A549 (cell line): ENCODE data around the gene PKLR. TPM values are rescaled to one million over a fixed set of nuclear protein-coding genes. Genes with fewer than 3 reads are reported as not detected.
A peak's percentile ranks its signal among the peaks of the same experiment; 100 is the strongest.

Experiments used
- ATAC-seq, 2 experiments: fragments of 200-7000 bp in 1 of 2; fragments of >200 bp in 1 of 2; cut with Nextera tagmentation in 1 of 2; cut with Tn5 transposase in 1 of 2; 3 replicates each; pipeline versions ENCODE4 v1.8.0 to v1.9.1; 2018 to 2020; ENCODE audit warnings: mild to moderate bottlenecking in 1 of 2, moderate library complexity in 1 of 2
- CTCF ChIA-PET: fragments of 300-600 bp; sonication (Branson Sonifier 250); formaldehyde crosslinking; extraction: SDS; loops from one replicate; lab custom pipeline; 2021; ENCODE audit warnings: antibody characterized with exemption, inconsistent platforms; lab: Yijun Ruan, JAX
- POLR2A ChIA-PET: fragments of 350-600 bp; formaldehyde crosslinking; extraction: SDS; loops from one replicate; lab custom pipeline; 2021; ENCODE audit warnings: antibody characterized with exemption, inconsistent platforms; lab: Yijun Ruan, JAX
- DNase-seq, 2 experiments: peaks; one replicate each; pipeline versions ENCODE4 v3.0.0 to v3.0.0-alpha.2; 2011 to 2016; ENCODE audit warnings: low read depth in 1 of 2, low spot score in 1 of 2
- FAIRE-seq: peaks from 2 replicates; lab custom pipeline; 2011; peaks lifted over from hg19 to GRCh38; lab: Jason Lieb, UNC
- H3K27ac ChIP-seq, 2 experiments: fragments of >200 bp; sonication (Bioruptor Twin); formaldehyde crosslinking; 3 replicates each; pipeline ENCODE4 v1.5.1; 2016 to 2017
- H3K4me1 ChIP-seq: fragments of >200 bp; sonication (Bioruptor Twin); formaldehyde crosslinking; 3 replicates; pipeline ENCODE4 v1.6.1; 2016
- H3K4me2 ChIP-seq: fragments of >200 bp; sonication (Bioruptor Twin); formaldehyde crosslinking; 3 replicates; pipeline ENCODE4 v1.6.1; 2016
- H3K4me3 ChIP-seq: fragments of >200 bp; sonication (Bioruptor Twin); formaldehyde crosslinking; 3 replicates; pipeline ENCODE4 v1.5.1; 2016
- H3K9me3 ChIP-seq: fragments of >200 bp; sonication (Bioruptor Twin); formaldehyde crosslinking; 3 replicates; pipeline ENCODE4 v1.6.1; 2016
- BHLHE40 ChIP-seq: IDR thresholded peaks from 2 replicates; pipeline ENCODE4 v1.6.1; 2012; ENCODE audit warnings: low read depth, low read length, inconsistent platforms
- CBX2 ChIP-seq: fragments of 200-600 bp; sonication (generic); IDR thresholded peaks from 2 replicates; pipeline ENCODE4 v1.6.1; 2016; ENCODE audit warnings: low read depth, mild to moderate bottlenecking, borderline replicate concordance
- CBX8 ChIP-seq: fragments of 200-600 bp; sonication (generic); IDR thresholded peaks from 2 replicates; pipeline ENCODE4 v1.6.1; 2016
- CEBPB ChIP-seq, 2 experiments: fragments of >200 bp in 1 of 2; sonication (Bioruptor Twin) in 1 of 2; formaldehyde crosslinking in 1 of 2; IDR thresholded peaks; 2 replicates each; pipeline ENCODE4 v1.6.1; 2012 to 2016
- EHMT2 ChIP-seq: fragments of 200-600 bp; sonication (generic); IDR thresholded peaks from 2 replicates; pipeline ENCODE4 v1.6.1; 2016; ENCODE audit warnings: antibody characterized with exemption, low read depth, mild to moderate bottlenecking, moderate library complexity
- ESRRA ChIP-seq: fragments of 150-350 bp; IDR thresholded peaks from 2 replicates; pipeline ENCODE4 v1.6.1; 2014; ENCODE audit warnings: mild to moderate bottlenecking, low read length, borderline replicate concordance
- FOSL2 ChIP-seq, 2 experiments: fragments of 450-650 bp in 1 of 2; fragments of >200 bp in 1 of 2; sonication (Bioruptor Twin) in 1 of 2; formaldehyde crosslinking; IDR thresholded peaks; 2 replicates each; pipeline versions ENCODE4 v1.5.0 to v1.6.1; 2016 to 2020; ENCODE audit warnings: mild to moderate bottlenecking in 1 of 2, moderate library complexity in 1 of 2
- GATA3 ChIP-seq: IDR thresholded peaks from 2 replicates; pipeline ENCODE4 v1.6.1; 2012; ENCODE audit warnings: borderline replicate concordance
- HOXB13 ChIP-seq: fragments of 250-450 bp; sonication (Bioruptor Pico); IDR thresholded peaks from 2 replicates; pipeline ENCODE4 v1.5.0; 2020; ENCODE audit warnings: low read depth, mild to moderate bottlenecking, moderate library complexity
- MAFK ChIP-seq: fragments of 450-650 bp; IDR thresholded peaks from 2 replicates; pipeline ENCODE4 v1.6.1; 2014; ENCODE audit not compliant: partially characterized antibody
- MAZ ChIP-seq: fragments of 150-350 bp; IDR thresholded peaks from 2 replicates; pipeline ENCODE4 v1.6.1; 2014; ENCODE audit warnings: antibody characterized with exemption, low read depth, low read length, borderline replicate concordance
- POLR2A ChIP-seq: IDR thresholded peaks from 2 replicates; pipeline ENCODE4 v1.6.1; 2012; ENCODE audit warnings: mild to moderate bottlenecking, low read length
- POLR2AphosphoS2 ChIP-seq: conservative IDR thresholded peaks from 2 replicates; pipeline ENCODE4 v1.6.1; 2012; ENCODE audit warnings: low read length, improper control_type of control experiment, inconsistent platforms
- RAD21 ChIP-seq, 2 experiments: fragments of >200 bp in 1 of 2; sonication (Bioruptor Twin) in 1 of 2; formaldehyde crosslinking in 1 of 2; IDR thresholded peaks in 1 of 2; conservative IDR thresholded peaks in 1 of 2; 2 replicates in 1 of 2; 3 replicates in 1 of 2; pipeline ENCODE4 v1.6.1; 2012 to 2018; ENCODE audit warnings: inconsistent platforms in 1 of 2
- RCOR1 ChIP-seq: fragments of 150-350 bp; IDR thresholded peaks from 2 replicates; pipeline ENCODE4 v1.6.1; 2014; ENCODE audit warnings: antibody characterized with exemption, low read length, low read depth
- SMC3 ChIP-seq: fragments of >200 bp; sonication (Bioruptor Twin); formaldehyde crosslinking; IDR thresholded peaks from 3 replicates; pipeline ENCODE4 v1.6.1; 2018; ENCODE audit warnings: inconsistent platforms
- SREBF2 ChIP-seq: fragments of 450-650 bp; IDR thresholded peaks from 2 replicates; pipeline ENCODE4 v1.6.1; 2014; ENCODE audit warnings: mild to moderate bottlenecking, moderate library complexity
- TFCP2L1 ChIP-seq: fragments of 250-450 bp; sonication (Bioruptor Pico); IDR thresholded peaks from 2 replicates; pipeline ENCODE4 v1.5.0; 2021; ENCODE audit warnings: mild to moderate bottlenecking
- ZNF302 ChIP-seq: fragments of 250-450 bp; sonication (Bioruptor Pico); IDR thresholded peaks from 2 replicates; pipeline ENCODE4 v1.9.0; 2021; ENCODE audit warnings: inconsistent platforms, mild to moderate bottlenecking, moderate library complexity
- ZSCAN20 ChIP-seq: fragments of 250-450 bp; sonication (Bioruptor Pico); IDR thresholded peaks from 2 replicates; pipeline ENCODE4 v1.8.0; 2022; ENCODE audit warnings: mild to moderate bottlenecking, moderate library complexity
- WGBS: methylation state at CpG from one replicate; pipeline ENCODE4 v1.1.6; 2017; ENCODE audit errors: missing lambda C conversion rate; 5-methylcytosine and 5-hydroxymethylcytosine counted together
- polyA plus RNA-seq, 4 experiments: library from polyadenylated mRNA; depleted of rRNA in 3 of 4; stranded (reverse); fragments of >200 nt; fragmentation: RNase III in 1 of 4; extraction: RNeasy Plus Mini Kit Qiagen cat#74134 plus additional on column Dnase treatment in 1 of 4; gene quantifications; 2 replicates in 3 of 4; 3 replicates in 1 of 4; pipeline ENCODE4 v1.2.3, GENCODE V29; 2011 to 2017
- TF ChIP-seq, protein P1 (sequence below): fragments of 250-450 bp; sonication (Bioruptor Pico); IDR thresholded peaks from 2 replicates; pipeline ENCODE4 v1.5.0; 2020; ENCODE audit warnings: low read depth, mild to moderate bottlenecking, moderate library complexity
- TF ChIP-seq, protein P2 (sequence below): fragments of 200-600 bp; sonication (generic); IDR thresholded peaks from 2 replicates; pipeline ENCODE4 v1.6.1; 2016; ENCODE audit warnings: antibody characterized with exemption, mild to moderate bottlenecking, moderate library complexity
- TF ChIP-seq, protein P3 (sequence below): IDR thresholded peaks from 2 replicates; pipeline ENCODE4 v1.6.1; 2012

Gene PKLR
- polyA plus RNA-seq, 2 of the 4 experiments (the other 2 are of a cell fraction), result 0.03 TPM; not detected in 1

DNA sequence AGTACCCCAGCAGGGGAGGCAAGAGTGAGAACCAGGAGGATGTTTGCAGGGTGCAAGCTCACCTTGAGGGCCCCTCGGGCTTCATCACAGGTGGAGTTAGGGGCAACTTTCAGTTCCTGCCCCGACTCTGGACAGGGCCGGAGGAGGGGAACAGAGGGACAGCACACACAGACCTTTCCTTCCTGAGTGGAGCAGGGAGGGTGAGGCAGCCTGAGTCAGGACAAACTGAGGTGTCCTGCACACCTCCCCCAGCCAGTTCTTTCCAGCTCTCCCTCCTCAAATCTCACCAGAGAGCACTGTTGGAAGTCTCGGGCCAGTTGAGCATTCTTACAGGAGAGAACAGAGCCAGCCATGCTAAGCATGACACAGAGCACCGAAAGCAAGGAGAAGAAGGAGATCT is 47.4 kb downstream of the PKLR start:
- H3K27ac ChIP-seq, result peak overlapping the region; percentile 92 to 97; a peak in 4 of 6 replicates
- FAIRE-seq, result no peak
- H3K4me2 ChIP-seq, result peak overlapping the region; percentile 88
- H3K9me3 ChIP-seq, result no peaks in the 10 kb centered on the region
- peak overlapping the region; percentile 76; the same call in 1 of the 3 replicates for H3K4me3 ChIP-seq
- H3K4me1 ChIP-seq, result peaks cover 21% of the 10 kb centered on the region
- ATAC-seq, result no peak
- WGBS, result 87% methylated on average over 5 of the region's 5 CpGs
- no peak for DNase-seq
- POLR2A ChIA-PET, result no interaction called here
- TF ChIP-seq SMC3 (no peak), RCOR1 (no peak), GATA3 (no peak), SREBF2 (no peak), BHLHE40 (no peak), RAD21 (conservative IDR thresholded peaks at IDR 0.05 in 1 of 2, IDR thresholded peaks at IDR 0.05 in 1 of 2) (no peak), CBX2 (no peak), ZSCAN20 (CRISPR knock-in tag) (no peak), CEBPB (IDR thresholded peaks at IDR 0.05) (no peak), POLR2A (no peak), CBX8 (no peak), FOSL2 (IDR thresholded peaks at IDR 0.05) (no peak), FOSL2 (CRISPR knock-in tag; IDR thresholded peaks at IDR 0.05) (no peak), ZNF302 (CRISPR knock-in tag) (no peak), HOXB13 (CRISPR knock-in tag) (no peak), MAFK (no peak)
- TF ChIP-seq, protein P1, sequence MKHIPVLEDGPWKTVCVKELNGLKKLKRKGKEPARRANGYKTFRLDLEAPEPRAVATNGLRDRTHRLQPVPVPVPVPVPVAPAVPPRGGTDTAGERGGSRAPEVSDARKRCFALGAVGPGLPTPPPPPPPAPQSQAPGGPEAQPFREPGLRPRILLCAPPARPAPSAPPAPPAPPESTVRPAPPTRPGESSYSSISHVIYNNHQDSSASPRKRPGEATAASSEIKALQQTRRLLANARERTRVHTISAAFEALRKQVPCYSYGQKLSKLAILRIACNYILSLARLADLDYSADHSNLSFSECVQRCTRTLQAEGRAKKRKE, result no peak
- TF ChIP-seq, all 56 proteins: peak for 0
- CTCF ChIA-PET, result interaction anchor here (1.0 to 10.4 kb wide), 3 partner anchors 12 to 70 kb away, joined by 3 to 326 read pairs (median 5); partner anchors contain the start of genes CLK2, FDPS and SCAMP3

DNA sequence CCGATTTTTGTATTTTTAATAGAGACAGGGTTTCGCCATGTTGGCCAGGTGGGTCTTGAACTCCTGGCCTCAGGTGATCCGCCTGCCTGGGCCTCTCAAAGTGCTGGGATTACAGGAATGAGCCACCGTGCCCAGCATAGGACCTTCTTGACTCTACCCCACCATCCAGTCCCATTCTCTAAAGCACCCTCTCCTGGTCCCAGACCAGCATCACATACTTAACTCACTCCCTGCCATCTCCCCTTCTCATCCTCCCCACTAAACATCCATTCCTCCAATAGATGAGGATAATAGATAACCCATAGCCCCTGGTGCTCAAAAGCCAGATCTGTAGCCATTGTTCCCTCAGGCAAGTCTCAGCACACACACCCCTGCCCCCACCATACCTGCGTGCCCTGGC is 48.0 kb downstream of the PKLR start:
- WGBS, result 92% methylated on average over 5 of the region's 5 CpGs
- ChIA-PET CTCF (interaction anchor here (4.0 to 10.4 kb wide), 2 partner anchors 13 to 64 kb away, joined by 29 to 326 read pairs; partner anchors contain the start of genes CLK2 and SCAMP3), POLR2A (no interaction called here)
- peak overlapping the region; percentile 88 for H3K4me2 ChIP-seq
- TF ChIP-seq, protein P2, sequence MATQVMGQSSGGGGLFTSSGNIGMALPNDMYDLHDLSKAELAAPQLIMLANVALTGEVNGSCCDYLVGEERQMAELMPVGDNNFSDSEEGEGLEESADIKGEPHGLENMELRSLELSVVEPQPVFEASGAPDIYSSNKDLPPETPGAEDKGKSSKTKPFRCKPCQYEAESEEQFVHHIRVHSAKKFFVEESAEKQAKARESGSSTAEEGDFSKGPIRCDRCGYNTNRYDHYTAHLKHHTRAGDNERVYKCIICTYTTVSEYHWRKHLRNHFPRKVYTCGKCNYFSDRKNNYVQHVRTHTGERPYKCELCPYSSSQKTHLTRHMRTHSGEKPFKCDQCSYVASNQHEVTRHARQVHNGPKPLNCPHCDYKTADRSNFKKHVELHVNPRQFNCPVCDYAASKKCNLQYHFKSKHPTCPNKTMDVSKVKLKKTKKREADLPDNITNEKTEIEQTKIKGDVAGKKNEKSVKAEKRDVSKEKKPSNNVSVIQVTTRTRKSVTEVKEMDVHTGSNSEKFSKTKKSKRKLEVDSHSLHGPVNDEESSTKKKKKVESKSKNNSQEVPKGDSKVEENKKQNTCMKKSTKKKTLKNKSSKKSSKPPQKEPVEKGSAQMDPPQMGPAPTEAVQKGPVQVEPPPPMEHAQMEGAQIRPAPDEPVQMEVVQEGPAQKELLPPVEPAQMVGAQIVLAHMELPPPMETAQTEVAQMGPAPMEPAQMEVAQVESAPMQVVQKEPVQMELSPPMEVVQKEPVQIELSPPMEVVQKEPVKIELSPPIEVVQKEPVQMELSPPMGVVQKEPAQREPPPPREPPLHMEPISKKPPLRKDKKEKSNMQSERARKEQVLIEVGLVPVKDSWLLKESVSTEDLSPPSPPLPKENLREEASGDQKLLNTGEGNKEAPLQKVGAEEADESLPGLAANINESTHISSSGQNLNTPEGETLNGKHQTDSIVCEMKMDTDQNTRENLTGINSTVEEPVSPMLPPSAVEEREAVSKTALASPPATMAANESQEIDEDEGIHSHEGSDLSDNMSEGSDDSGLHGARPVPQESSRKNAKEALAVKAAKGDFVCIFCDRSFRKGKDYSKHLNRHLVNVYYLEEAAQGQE, result no peak
- TF ChIP-seq MAZ, result no peak
- no peak for TF ChIP-seq ZNF302 (CRISPR knock-in tag)
- TF ChIP-seq, protein P3, sequence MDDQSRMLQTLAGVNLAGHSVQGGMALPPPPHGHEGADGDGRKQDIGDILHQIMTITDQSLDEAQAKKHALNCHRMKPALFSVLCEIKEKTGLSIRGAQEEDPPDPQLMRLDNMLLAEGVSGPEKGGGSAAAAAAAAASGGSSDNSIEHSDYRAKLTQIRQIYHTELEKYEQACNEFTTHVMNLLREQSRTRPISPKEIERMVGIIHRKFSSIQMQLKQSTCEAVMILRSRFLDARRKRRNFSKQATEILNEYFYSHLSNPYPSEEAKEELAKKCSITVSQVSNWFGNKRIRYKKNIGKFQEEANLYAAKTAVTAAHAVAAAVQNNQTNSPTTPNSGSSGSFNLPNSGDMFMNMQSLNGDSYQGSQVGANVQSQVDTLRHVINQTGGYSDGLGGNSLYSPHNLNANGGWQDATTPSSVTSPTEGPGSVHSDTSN, result no peak
- no peak for TF ChIP-seq TFCP2L1 (CRISPR knock-in tag)
- TF ChIP-seq EHMT2, result no peak
- no peak for TF ChIP-seq ESRRA
- no peak for TF ChIP-seq POLR2AphosphoS2
- peaks cover 21% of the 10 kb centered on the region for H3K4me1 ChIP-seq
- no peak for FAIRE-seq
- no peaks in the 10 kb centered on the region for H3K9me3 ChIP-seq
- H3K4me3 ChIP-seq, result no peak overlapping the region
- H3K27ac ChIP-seq, result peak overlapping the region in 1 of 2 experiments; percentile 97; a peak in 1 of 6 replicates
- DNase-seq, result no peak
- ATAC-seq, result no peak
